Measurements from ENCODE around the gene CACNA2D1.

- peak; percentile 17 to 62 (median 43) for TF ChIP-seq CTCF (IDR thresholded peaks at IDR 0.05)
- no peak for TF ChIP-seq POLR2AphosphoS5 (IDR thresholded peaks at IDR 0.05)
- TF ChIP-seq POLR2A (IDR thresholded peaks at IDR 0.05): no peak
- no peak for TF ChIP-seq EP300 (IDR thresholded peaks at IDR 0.05)
Measured at GRCh38 chr7:82234457-82235049, 209.0 kb downstream of the CACNA2D1 start.
